LNCaP clone FGC (cell line): ENCODE measurements around the gene ZSCAN18.

Experiments
- DNase-seq: peaks from one replicate; pipeline ENCODE4 v3.0.0-alpha.2; 2011; ENCODE audit warnings: low read depth
- H3K4me3 ChIP-seq: 2 replicates; pipeline ENCODE4 v1.5.1; 2011; ENCODE audit warnings: mild to moderate bottlenecking, low read depth, low read length, control low read depth
- CTCF ChIP-seq: IDR thresholded peaks from 2 replicates; pipeline ENCODE4 v1.5.1; 2012; ENCODE audit warnings: mild to moderate bottlenecking; ENCODE audit not compliant: control insufficient read depth, insufficient read depth; ENCODE audit errors: extremely low read depth

ZSCAN18 gene

DNA sequence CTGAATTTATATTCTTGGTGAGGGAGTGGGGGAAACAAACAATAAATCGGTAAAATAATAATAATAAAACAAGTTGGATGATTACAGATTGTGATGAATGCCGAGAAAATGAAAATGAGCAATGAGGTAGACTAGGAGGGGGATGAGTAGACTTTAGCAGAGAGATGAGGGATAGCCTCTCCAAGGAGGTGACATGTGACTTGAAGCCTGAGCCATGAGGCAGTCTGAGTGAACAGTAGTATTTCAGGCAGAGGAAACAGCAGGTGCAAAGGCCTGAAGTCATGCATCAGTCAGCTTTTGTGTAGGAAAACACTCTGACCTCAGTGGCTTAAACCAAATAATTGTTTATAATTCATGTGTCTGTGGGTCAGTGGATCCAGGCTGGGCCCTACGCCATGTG lies 34.3 kb downstream of the ZSCAN18 start:
- no peak overlapping the region for H3K4me3 ChIP-seq
- TF ChIP-seq CTCF, result no peak
- DNase-seq, result no peak

GRCh38 chr19:58060231-58060630 lies 37.8 kb downstream of the ZSCAN18 start:
- no peak for DNase-seq
- TF ChIP-seq CTCF, result no peak
- H3K4me3 ChIP-seq, result no peak overlapping the region

DNA sequence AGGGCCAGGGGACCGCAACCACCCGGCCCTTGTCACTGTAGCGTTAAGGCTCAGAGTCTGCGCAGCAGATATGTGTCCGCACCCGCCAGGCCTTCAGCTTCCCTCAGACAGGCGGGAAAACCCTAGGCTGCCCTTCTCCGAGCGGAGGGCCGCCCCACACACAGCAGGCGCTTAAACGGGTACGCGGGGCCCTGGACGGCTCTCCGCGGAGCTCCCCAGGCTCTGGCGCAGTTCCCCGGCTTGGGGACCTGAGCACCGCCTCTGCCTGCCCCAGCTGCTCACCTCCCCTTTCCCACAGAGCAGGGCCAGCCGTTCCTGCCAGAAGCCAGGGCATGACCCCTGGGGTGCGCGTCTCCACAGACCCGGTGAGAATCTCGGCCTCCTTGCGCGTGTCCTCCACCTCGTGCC lies 38.4 kb downstream of the ZSCAN18 start:
- H3K4me3 ChIP-seq, result peak overlapping the region; percentile 29; the same call in 1 of the 2 replicates
- DNase-seq, result no peak

DNA sequence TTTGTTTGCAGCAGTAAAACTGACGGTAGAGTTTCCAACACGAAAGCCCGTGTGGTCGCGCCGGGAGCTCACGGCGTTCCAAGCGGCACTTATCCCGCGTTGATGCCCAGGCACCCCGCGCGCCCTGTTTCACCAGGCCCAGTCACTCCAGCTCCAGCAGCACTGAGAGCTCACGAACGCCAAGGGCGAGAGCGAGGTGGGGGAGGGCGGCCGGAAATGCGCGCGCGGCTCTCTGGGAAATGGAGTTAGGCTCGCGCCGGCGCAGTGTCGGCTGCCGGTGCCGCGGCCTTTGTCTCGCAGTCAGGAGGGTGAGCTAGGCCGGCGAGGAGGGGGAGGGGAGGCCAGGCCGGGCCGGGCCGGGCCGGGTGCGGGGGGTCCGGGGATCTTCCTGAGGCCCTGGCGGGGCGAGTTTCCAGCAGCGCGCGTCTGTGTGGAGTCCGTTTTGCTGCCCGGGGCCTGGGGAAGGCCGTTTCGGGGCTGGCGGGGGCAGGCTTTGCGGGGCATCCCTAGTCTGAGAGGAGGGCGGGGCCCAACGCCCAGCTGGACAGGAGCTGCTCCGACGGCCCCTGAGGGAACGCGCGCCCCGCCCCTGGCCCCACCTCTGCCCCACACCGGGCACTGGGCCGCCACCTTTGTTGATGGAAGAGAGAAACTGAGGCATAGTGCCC lies 38.9 kb downstream of the ZSCAN18 start, which contains the start of gene ZNF135:
Gene ZNF135, plus strand, starts transcription at position 280 of the 668 bp plus-strand sequence. CDS start 721 bp downstream, outside the sequence.
- peak within 1 kb of the TSS; percentile 29; the same call in 1 of the 2 replicates for H3K4me3 ChIP-seq
- DNase-seq, result peak; percentile 8
- no peak for TF ChIP-seq CTCF

More for the DNA sequence above, 38.4 kb downstream of the ZSCAN18 start:
- no peak for TF ChIP-seq CTCF

- DNase-seq, result no peak
- no peak for TF ChIP-seq CTCF
- no peak overlapping the region for H3K4me3 ChIP-seq
These were observed 39.6 kb downstream of the ZSCAN18 start for GRCh38 chr19:58058467-58058866.

DNA sequence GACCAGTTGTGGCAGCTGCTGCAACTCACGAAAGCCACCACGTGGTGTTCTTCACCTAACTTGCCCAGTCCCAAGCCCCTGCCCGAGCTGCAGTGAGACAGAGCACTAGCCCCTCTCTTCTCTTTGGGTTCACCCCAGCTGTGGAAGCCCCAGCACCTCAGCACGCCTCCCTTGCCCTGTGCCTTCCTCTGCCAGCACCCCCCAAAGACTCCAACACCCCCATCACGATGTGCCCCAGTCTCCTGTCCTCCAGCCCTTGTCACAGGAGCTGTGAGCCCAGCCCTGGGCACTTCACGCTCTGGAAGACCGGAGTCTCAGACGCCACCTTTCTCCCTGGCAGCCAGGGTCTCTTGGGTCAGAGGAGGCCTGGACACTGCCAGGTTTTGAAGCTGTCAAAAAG lies 41.2 kb downstream of the ZSCAN18 start:
- no peak for TF ChIP-seq CTCF
- no peak for DNase-seq
- no peak overlapping the region for H3K4me3 ChIP-seq

- no peak for TF ChIP-seq CTCF
- no peak overlapping the region for H3K4me3 ChIP-seq
- DNase-seq, result no peak
These were observed 41.8 kb downstream of the ZSCAN18 start for GRCh38 chr19:58056261-58056660.
